Measurements from ENCODE around the gene AKNAD1.
"Not testable (repeated sequence)": the region's sequence is repeated elsewhere in the genome, so short reads cannot be mapped to it uniquely, and the experiment has no call there.

The AKNAD1 gene

DNA sequence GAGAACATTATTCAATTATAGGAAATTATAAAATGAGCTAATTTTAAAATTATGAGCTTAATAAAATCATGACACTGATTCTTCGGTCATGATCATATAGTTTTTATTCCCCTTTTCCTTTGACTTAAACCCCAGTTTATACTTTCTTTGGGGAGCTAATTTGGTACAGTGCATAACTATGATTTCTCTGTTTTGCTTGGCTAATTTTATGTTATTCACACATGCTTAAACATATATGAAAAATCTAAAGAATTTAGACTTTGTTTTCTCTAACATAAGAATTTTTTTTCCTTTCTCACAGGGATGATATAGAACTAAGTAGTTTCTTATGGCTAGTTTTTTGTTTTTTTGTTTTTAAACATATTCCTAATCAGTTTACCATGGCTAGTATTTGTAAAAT, 57.9 kb downstream of the AKNAD1 start:
- FAIRE-seq: no peak
- DNase-seq (ENCODE audit: insufficient read length, low spot score): no peak

GRCh38 chr1:108792420-108792819, 64.5 kb downstream of the AKNAD1 start:
- FAIRE-seq (no peak), DNase-seq (ENCODE audit: insufficient read length, low spot score) (no peak)

DNA sequence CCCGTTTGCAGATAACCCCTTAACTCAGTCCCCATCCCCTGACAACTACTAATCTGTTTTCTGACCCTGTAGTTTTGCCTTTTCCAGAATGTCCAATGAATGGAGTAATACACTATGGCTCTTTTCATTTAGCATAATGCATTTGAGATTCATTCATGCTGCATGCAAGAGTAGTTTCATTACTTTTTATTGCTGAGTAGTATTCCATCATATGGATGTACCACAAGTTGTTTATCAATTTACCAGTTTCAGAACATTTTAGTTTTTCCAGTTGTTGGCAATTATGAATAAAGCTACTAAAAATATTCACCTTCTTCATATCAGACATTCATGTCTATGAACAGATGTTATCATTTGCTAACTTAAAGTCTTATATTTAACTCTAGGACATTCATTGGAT, 65.1 kb downstream of the AKNAD1 start:
- FAIRE-seq (no peak), DNase-seq (ENCODE audit: insufficient read length, low spot score) (no peak)

DNA sequence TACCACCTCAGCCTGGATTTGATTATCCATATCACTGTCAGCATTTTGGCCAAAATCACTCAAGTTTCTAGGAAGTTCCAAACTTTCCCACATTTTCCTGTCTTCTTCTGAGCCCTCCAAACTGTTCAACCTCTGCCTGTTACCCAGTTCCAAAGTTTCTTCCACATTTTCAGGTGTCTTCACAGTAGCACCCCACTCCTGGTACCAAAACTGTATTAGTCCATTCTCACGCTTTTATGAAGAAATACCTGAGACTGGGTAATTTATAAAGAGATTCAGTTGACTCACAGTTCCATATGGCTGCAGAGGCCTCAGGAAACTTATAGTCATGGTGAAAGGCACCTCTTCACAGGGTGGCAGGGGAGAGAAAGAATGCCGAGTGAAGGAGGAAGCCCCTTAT, 71.0 kb downstream of the AKNAD1 start:
- FAIRE-seq: no peak
- no peak for DNase-seq (ENCODE audit: insufficient read length, low spot score)

DNA sequence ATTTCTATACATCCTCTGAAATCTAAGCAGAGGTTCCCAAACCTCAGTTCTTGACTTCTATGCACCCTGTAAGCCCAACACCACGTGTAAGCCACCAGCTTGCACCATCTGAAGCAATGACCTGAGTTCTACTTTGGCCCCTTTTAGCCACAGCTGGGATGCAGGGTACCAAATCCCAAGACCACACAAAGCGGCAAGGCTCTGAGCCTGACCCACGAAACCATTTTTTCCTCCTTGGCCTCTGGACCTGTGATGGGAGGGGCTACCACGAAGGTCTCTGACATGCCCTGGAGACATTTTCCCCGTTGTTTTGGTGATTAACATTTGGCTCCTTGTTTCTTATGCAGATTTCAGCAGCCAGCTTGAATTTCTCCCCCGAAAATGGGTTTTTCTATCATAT, 71.6 kb downstream of the AKNAD1 start:
- DNase-seq (ENCODE audit: insufficient read length, low spot score): no peak
- no peak for FAIRE-seq

DNA sequence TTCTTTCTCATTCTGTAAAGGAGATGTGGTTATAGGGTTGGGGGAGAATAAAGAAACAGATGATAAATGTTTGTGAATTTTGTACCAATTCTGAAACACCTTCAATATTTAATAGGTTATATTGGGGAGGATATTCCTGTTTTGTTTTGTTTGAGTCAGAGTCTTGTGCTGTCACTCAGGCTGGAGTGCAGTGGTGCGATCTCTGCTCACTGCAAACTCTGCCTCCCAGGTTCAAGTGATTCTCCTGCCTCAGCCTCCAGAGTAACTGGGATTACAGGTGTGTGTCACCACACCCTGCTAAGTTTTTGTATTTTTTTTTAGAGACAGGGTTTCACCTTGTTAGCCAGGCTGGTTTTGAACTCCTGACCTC, 75.3 kb downstream of the AKNAD1 start:
- FAIRE-seq; DNase-seq (ENCODE audit: insufficient read length, low spot score): not testable (repeated sequence)

- FAIRE-seq (no peak), DNase-seq (ENCODE audit: insufficient read length, low spot score) (no peak)
Observed at GRCh38 chr1:108780937-108781574, 75.8 kb downstream of the AKNAD1 start.

GRCh38 chr1:108779455-108779854, 77.4 kb downstream of the AKNAD1 start:
- no peak for DNase-seq (ENCODE audit: insufficient read length, low spot score)
- FAIRE-seq: no peak

- DNase-seq (ENCODE audit: insufficient read length, low spot score): no peak
- FAIRE-seq: no peak
Observed at GRCh38 chr1:108777839-108778238, 79.1 kb downstream of the AKNAD1 start.

DNA sequence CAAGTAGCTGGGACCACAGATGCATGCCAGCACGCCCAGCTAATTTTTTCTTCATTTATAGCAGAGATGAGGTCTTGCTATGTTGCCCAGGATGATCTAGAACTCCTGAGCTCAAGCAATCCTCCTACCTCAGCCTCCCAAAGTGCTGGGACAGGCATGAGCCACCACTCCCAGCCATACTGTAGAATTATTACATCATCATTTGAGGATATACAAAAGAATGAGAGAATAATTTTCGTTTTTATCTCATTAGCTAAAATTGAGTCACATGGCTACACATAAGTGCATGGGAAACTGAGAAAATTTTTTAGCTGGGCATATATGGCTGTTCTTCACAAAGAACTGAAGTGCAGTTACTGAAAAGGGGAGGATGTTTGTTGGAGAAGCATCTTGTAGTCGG, 89.2 kb downstream of the AKNAD1 start:
- no peak for FAIRE-seq

DNA sequence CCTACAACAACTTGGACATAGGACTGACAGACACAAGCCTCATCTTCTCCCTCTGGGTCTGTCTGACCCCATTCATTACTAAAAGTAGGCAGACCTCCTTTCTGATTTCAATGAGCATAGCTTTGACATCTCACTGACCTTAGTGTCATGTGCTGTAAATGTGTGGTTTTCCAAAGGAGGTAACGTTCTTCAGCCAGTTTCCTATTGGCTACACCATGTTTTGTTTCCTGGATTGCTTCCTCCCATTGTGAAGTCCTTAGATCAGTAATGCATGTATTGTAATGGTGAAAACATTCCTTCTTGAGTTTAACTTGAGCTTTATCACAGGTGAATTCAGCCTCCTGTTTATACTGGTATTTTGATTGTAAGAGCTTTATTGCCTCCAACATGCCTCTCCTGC, 89.8 kb downstream of the AKNAD1 start:
- FAIRE-seq (no peak), DNase-seq (ENCODE audit: insufficient read length, low spot score) (no peak)

More for the DNA sequence above, 89.2 kb downstream of the AKNAD1 start:
- DNase-seq (ENCODE audit: insufficient read length, low spot score): no peak

All from HTR-8/SVneo (cell line).